RKO (cell line): ENCODE measurements around the gene SMIM28.
"Not testable (repeated sequence)": the region's sequence is repeated elsewhere in the genome, so short reads cannot be mapped to it uniquely, and the experiment has no call there.

Experiments used
- DNase-seq: peaks from one replicate; pipeline ENCODE4 v3.0.0-alpha.2; 2016; ENCODE audit warnings: low spot score

SMIM28 gene

GRCh38 chr6:138377844-138378243 is at the start of gene SMIM28:
Gene SMIM28 (plus strand): TSS chr6:138377905. CDS start chr6:138378073, 168 bp downstream.
- no peak for DNase-seq

GRCh38 chr6:138328210-138328609 is 49.5 kb upstream of the SMIM28 start:
- DNase-seq = no peak

GRCh38 chr6:138330763-138331162 is 46.9 kb upstream of the SMIM28 start:
- no peak for DNase-seq

- no peak for DNase-seq
Measured at GRCh38 chr6:138331444-138331843, 46.3 kb upstream of the SMIM28 start.

- DNase-seq = no peak
Measured at GRCh38 chr6:138331984-138332383, 45.7 kb upstream of the SMIM28 start.

GRCh38 chr6:138334000-138334399 is 43.7 kb upstream of the SMIM28 start:
- no peak for DNase-seq

- no peak for DNase-seq
Measured at GRCh38 chr6:138334963-138335362, 42.7 kb upstream of the SMIM28 start.

GRCh38 chr6:138336221-138336620 is 41.5 kb upstream of the SMIM28 start:
- DNase-seq = no peak

- no peak for DNase-seq
Measured at GRCh38 chr6:138337076-138337475, 40.6 kb upstream of the SMIM28 start.

- DNase-seq = no peak
Measured at GRCh38 chr6:138339024-138339423, 38.7 kb upstream of the SMIM28 start.

GRCh38 chr6:138341176-138341575 is 36.5 kb upstream of the SMIM28 start:
- DNase-seq = no peak

- DNase-seq = no peak
Measured at GRCh38 chr6:138343112-138343511, 34.6 kb upstream of the SMIM28 start.

- no peak for DNase-seq
Measured at GRCh38 chr6:138345565-138346285, 32.0 kb upstream of the SMIM28 start.

- DNase-seq = no peak
Measured at GRCh38 chr6:138346302-138347195, 31.2 kb upstream of the SMIM28 start.

GRCh38 chr6:138347864-138348263 is 29.8 kb upstream of the SMIM28 start:
- DNase-seq = no peak

- DNase-seq = no peak
Measured at GRCh38 chr6:138349891-138350290, 27.8 kb upstream of the SMIM28 start.

GRCh38 chr6:138357928-138358327 is 19.8 kb upstream of the SMIM28 start:
- no peak for DNase-seq

- DNase-seq = not testable (repeated sequence)
Measured at GRCh38 chr6:138368684-138369083, 9.0 kb upstream of the SMIM28 start.

- DNase-seq = no peak
Measured at GRCh38 chr6:138370631-138371451, 6.9 kb upstream of the SMIM28 start.

GRCh38 chr6:138371452-138371711 is 6.3 kb upstream of the SMIM28 start:
- no peak for DNase-seq

- DNase-seq = no peak
Measured at GRCh38 chr6:138371720-138372119, 6.0 kb upstream of the SMIM28 start.

- DNase-seq = peak; percentile 31
Measured at GRCh38 chr6:138372711-138373463, 4.8 kb upstream of the SMIM28 start.
